Measurements from ENCODE around the gene STARD8.

The STARD8 gene

GRCh38 chrX:68725756-68726365, 78.4 kb downstream of the STARD8 start:
- Histone ChIP-seq H3K27ac (no peak overlapping the region), H3K27me3 (no peaks in the 10 kb centered on the region), H3K36me3 (peaks cover 57% of the 10 kb centered on the region), H3K4me1 (ENCODE audit: control insufficient read depth in 1 of 2, insufficient read depth in 1 of 2, low read depth in 1 of 2, low read length in 1 of 2) (no peaks in the 10 kb centered on the region), H3K4me3 (ENCODE audit: low read depth in 1 of 2, low read length in 1 of 2) (no peak overlapping the region), H3K9me3 (no peaks in the 10 kb centered on the region)
- TF ChIP-seq, protein P1, sequence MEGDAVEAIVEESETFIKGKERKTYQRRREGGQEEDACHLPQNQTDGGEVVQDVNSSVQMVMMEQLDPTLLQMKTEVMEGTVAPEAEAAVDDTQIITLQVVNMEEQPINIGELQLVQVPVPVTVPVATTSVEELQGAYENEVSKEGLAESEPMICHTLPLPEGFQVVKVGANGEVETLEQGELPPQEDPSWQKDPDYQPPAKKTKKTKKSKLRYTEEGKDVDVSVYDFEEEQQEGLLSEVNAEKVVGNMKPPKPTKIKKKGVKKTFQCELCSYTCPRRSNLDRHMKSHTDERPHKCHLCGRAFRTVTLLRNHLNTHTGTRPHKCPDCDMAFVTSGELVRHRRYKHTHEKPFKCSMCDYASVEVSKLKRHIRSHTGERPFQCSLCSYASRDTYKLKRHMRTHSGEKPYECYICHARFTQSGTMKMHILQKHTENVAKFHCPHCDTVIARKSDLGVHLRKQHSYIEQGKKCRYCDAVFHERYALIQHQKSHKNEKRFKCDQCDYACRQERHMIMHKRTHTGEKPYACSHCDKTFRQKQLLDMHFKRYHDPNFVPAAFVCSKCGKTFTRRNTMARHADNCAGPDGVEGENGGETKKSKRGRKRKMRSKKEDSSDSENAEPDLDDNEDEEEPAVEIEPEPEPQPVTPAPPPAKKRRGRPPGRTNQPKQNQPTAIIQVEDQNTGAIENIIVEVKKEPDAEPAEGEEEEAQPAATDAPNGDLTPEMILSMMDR (IDR thresholded peaks at IDR 0.05), result no peak

DNA sequence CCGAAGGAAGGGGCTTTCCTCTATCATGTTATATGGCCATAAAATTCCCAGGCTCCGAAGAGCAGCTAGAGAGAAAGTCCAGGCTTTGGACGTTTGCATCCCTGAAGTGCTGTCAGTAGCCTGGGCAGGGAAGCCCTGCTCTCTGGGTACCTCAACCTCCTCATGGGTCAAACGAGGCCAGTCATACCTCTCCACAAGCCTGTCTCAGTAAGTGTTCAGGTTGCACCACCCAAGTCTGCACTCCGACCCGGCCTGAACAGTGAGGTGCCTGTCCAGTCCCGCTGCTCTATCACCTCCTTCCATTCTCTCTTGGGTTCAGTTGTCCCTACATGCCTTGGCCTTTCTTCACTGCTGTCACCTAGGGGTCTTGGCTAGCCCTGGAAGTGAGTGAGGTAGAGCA, 78.9 kb downstream of the STARD8 start:
- H3K27ac ChIP-seq, result no peak overlapping the region

DNA sequence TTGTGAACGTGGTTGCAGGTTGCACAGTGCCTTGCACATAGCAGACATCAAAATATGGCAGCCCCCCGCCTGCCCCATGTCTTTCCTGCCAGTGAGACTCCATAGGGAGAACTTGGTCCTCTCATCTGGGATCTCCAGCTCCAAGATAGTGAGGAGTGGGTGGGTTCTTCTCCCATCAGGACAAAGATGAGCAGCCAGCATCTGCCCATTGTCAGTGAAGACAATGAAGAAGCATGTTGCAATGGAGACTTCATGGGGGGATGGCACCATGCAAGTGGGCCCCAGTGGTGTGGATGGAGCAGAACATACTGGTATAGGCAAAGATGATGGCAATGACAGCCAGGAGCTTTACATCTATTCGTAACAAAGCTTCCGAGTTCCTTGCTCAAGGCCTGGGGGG, 80.2 kb downstream of the STARD8 start:
- H3K4me1 ChIP-seq (ENCODE audit: control insufficient read depth in 1 of 2, insufficient read depth in 1 of 2, low read depth in 1 of 2, low read length in 1 of 2), result no peaks in the 10 kb centered on the region
- TF ChIP-seq, protein P1 (IDR thresholded peaks at IDR 0.05), result no peak
- peaks cover 39% of the 10 kb centered on the region for H3K36me3 ChIP-seq
- no peak overlapping the region for H3K4me3 ChIP-seq (ENCODE audit: low read depth in 1 of 2, low read length in 1 of 2)
- no peaks in the 10 kb centered on the region for H3K9me3 ChIP-seq
- no peaks in the 10 kb centered on the region for H3K27me3 ChIP-seq
- H3K27ac ChIP-seq, result no peak overlapping the region

More for the DNA sequence above, 78.9 kb downstream of the STARD8 start:
- Histone ChIP-seq H3K4me1 (ENCODE audit: control insufficient read depth in 1 of 2, insufficient read depth in 1 of 2, low read depth in 1 of 2, low read length in 1 of 2) (no peaks in the 10 kb centered on the region), H3K4me3 (ENCODE audit: low read depth in 1 of 2, low read length in 1 of 2) (no peak overlapping the region), H3K36me3 (peaks cover 52% of the 10 kb centered on the region), H3K9me3 (no peaks in the 10 kb centered on the region), H3K27me3 (no peaks in the 10 kb centered on the region)
- TF ChIP-seq, protein P1 (IDR thresholded peaks at IDR 0.05), result no peak

DNA sequence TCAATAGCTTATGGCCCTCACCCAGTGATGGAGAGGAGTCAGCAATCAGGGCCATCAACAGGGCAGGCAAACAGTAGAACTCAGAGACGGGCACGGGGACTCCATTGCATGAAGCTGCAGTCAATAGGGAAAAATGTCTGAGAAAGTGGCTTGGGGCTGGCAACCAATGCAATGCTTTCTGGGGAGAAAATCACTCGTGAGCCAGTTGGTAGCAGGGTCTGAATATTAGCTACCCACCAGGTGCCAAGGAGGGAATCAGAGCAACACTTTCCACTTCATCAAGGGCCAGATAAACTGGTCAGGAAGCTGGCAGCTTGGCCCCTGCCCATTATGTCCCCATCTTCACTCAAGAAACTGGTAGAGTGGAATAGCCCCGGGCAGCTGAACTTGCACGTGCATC, 80.7 kb downstream of the STARD8 start:
- H3K4me3 ChIP-seq (ENCODE audit: low read depth in 1 of 2, low read length in 1 of 2), result no peak overlapping the region
- H3K27ac ChIP-seq, result no peak overlapping the region
- TF ChIP-seq, protein P1 (IDR thresholded peaks at IDR 0.05), result no peak
- no peaks in the 10 kb centered on the region for H3K9me3 ChIP-seq
- H3K36me3 ChIP-seq, result peaks cover 34% of the 10 kb centered on the region
- no peaks in the 10 kb centered on the region for H3K4me1 ChIP-seq (ENCODE audit: control insufficient read depth in 1 of 2, insufficient read depth in 1 of 2, low read depth in 1 of 2, low read length in 1 of 2)
- no peaks in the 10 kb centered on the region for H3K27me3 ChIP-seq

DNA sequence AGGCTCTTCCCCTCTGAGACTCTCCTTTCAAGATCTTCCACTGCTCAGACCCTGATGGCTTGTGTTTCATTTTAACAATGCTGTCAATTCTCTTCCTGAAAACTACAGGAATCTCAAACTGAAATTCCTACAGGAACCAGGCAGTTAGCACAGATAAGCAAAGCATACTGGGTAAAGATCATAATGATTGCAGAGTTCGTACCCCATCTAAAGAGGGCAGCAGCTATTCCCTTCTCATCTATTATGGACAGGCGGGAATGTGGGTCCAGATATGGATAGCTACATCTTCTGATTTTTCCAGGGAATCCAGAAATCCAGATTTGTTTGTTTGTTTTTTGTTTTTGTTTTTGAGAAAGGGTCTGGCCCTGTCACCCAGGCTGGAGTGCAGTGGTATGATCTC, 83.8 kb downstream of the STARD8 start:
- H3K4me3 ChIP-seq (ENCODE audit: low read depth in 1 of 2, low read length in 1 of 2), result no peak overlapping the region
- no peaks in the 10 kb centered on the region for H3K27me3 ChIP-seq
- peaks cover 5% of the 10 kb centered on the region for H3K36me3 ChIP-seq
- no peaks in the 10 kb centered on the region for H3K4me1 ChIP-seq (ENCODE audit: control insufficient read depth in 1 of 2, insufficient read depth in 1 of 2, low read depth in 1 of 2, low read length in 1 of 2)
- no peaks in the 10 kb centered on the region for H3K9me3 ChIP-seq
- TF ChIP-seq, protein P1 (IDR thresholded peaks at IDR 0.05), result no peak
- no peak overlapping the region for H3K27ac ChIP-seq

All from neutrophil (primary cell).